Measurements from ENCODE around the gene CD300LG. TPM values are rescaled to one million over a fixed set of nuclear protein-coding genes. Genes with fewer than 3 reads are reported as not detected.

CD300LG gene
- total and polyA plus RNA-seq, 4 experiments from 2014 or later = not detected

DNA sequence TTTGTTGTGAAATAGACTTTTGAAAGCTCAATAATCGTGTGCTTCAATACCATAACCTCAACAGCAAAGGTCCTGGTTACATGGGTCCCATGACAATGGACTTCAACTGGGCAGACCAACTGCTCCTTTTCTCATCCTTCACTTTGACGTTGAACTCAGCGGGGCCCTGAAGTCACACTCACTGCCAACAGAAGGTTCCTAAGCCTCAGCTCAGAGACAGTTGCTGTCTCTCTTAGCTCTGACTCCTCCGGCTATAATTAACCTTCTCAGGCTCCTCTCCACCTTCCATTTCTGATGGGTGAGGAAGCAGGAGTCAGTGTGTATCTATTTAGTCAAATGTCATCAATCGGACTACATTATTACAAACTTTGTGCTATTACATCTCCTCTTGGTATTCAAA lies 37.9 kb upstream of the CD300LG start:
- intact Hi-C loops (cut with micrococcal nuclease) = no loop called here
- H3K27me3 ChIP-seq (ENCODE audit: insufficient read depth, low read length) = no peaks in the 10 kb centered on the region
- Mint-ChIP-seq H3K4me3 (no peak overlapping the region), H3K27me3 (peaks cover 5 to 9% of the 10 kb centered on the region in 2 donors), H3K4me1 (no peaks in the 10 kb centered on the region), H3K9me3 (no peaks in the 10 kb centered on the region), H3K36me3 (no peaks in the 10 kb centered on the region), H3K27ac (no peak overlapping the region)
- no peak overlapping the region for H3K4me3 ChIP-seq (ENCODE audit: low read length in 2 of 2)
- no peak overlapping the region for H3K27ac ChIP-seq (ENCODE audit: low read depth, low read length)
- no peaks in the 10 kb centered on the region for H3K9me3 ChIP-seq (ENCODE audit: control insufficient read depth in 1 of 2, low read length in 2 of 2)
- H3K36me3 ChIP-seq (ENCODE audit: insufficient read depth, low read length) = no peaks in the 10 kb centered on the region
- DNase-seq = no peak
- no peaks in the 10 kb centered on the region for H3K4me1 ChIP-seq (ENCODE audit: insufficient read depth, low read length)
- ChIA-PET POLR2A (ENCODE audit: partially characterized antibody) (no interaction called here), CTCF (ENCODE audit: partially characterized antibody) (interaction anchor here (1.2 kb wide), 1 partner anchor 9 kb away, joined by 3 read pairs; no protein-coding TSS in a partner anchor)

- CTCF ChIA-PET (ENCODE audit: partially characterized antibody) = no interaction called here
- H3K9me3 Mint-ChIP-seq = no peaks in the 10 kb centered on the region
- H3K36me3 ChIP-seq (ENCODE audit: insufficient read depth, low read length) = no peaks in the 10 kb centered on the region
Observed at GRCh38 chr17:43810226-43810715, 36.7 kb upstream of the CD300LG start.

GRCh38 chr17:43810823-43811222 lies 36.2 kb upstream of the CD300LG start:
- ChIA-PET CTCF (ENCODE audit: partially characterized antibody) (no interaction called here), POLR2A (ENCODE audit: partially characterized antibody) (no interaction called here)
- no peaks in the 10 kb centered on the region for H3K4me1 Mint-ChIP-seq
- intact Hi-C loops (cut with micrococcal nuclease) = no loop called here
- H3K36me3 ChIP-seq (ENCODE audit: insufficient read depth, low read length) = no peaks in the 10 kb centered on the region
- no peak for DNase-seq
- H3K4me3 Mint-ChIP-seq = no peak overlapping the region
- H3K9me3 ChIP-seq (ENCODE audit: control insufficient read depth in 1 of 2, low read length in 2 of 2) = no peaks in the 10 kb centered on the region
- H3K4me3 ChIP-seq (ENCODE audit: low read length in 2 of 2) = no peak overlapping the region
- no peak overlapping the region for H3K27ac ChIP-seq (ENCODE audit: low read depth, low read length)
- no peaks in the 10 kb centered on the region for H3K9me3 Mint-ChIP-seq
- H3K27ac Mint-ChIP-seq = no peak overlapping the region
- peaks cover 2% of the 10 kb centered on the region in 2 donors for H3K27me3 Mint-ChIP-seq
- H3K27me3 ChIP-seq (ENCODE audit: insufficient read depth, low read length) = no peaks in the 10 kb centered on the region
- H3K36me3 Mint-ChIP-seq = no peaks in the 10 kb centered on the region
- H3K4me1 ChIP-seq (ENCODE audit: insufficient read depth, low read length) = no peaks in the 10 kb centered on the region

More at GRCh38 chr17:43810226-43810715, 36.7 kb upstream of the CD300LG start:
- Histone ChIP-seq H3K4me3 (ENCODE audit: low read length in 2 of 2) (no peak overlapping the region), H3K9me3 (ENCODE audit: control insufficient read depth in 1 of 2, low read length in 2 of 2) (no peaks in the 10 kb centered on the region), H3K27ac (ENCODE audit: low read depth, low read length) (no peak overlapping the region), H3K27me3 (ENCODE audit: insufficient read depth, low read length) (no peaks in the 10 kb centered on the region), H3K4me1 (ENCODE audit: insufficient read depth, low read length) (no peaks in the 10 kb centered on the region)
- no peaks in the 10 kb centered on the region for H3K36me3 Mint-ChIP-seq
- H3K27ac Mint-ChIP-seq = no peak overlapping the region
- intact Hi-C loops (cut with micrococcal nuclease) = no loop called here
- H3K4me3 Mint-ChIP-seq = no peak overlapping the region
- H3K4me1 Mint-ChIP-seq = no peaks in the 10 kb centered on the region
- POLR2A ChIA-PET (ENCODE audit: partially characterized antibody) = no interaction called here
- no peak for DNase-seq
- H3K27me3 Mint-ChIP-seq = peaks cover 2 to 7% of the 10 kb centered on the region in 2 donors

GRCh38 chr17:43812396-43813265 lies 34.3 kb upstream of the CD300LG start:
- Mint-ChIP-seq H3K27ac (peak overlapping the region in 1 of 7 donors; percentile 51), H3K4me3 (no peak overlapping the region), H3K27me3 (peaks cover 0 to 2% of the 10 kb centered on the region in 2 donors), H3K4me1 (no peaks in the 10 kb centered on the region), H3K36me3 (no peaks in the 10 kb centered on the region), H3K9me3 (no peaks in the 10 kb centered on the region)
- Histone ChIP-seq H3K27ac (ENCODE audit: low read depth, low read length) (no peak overlapping the region), H3K27me3 (ENCODE audit: insufficient read depth, low read length) (no peaks in the 10 kb centered on the region), H3K36me3 (ENCODE audit: insufficient read depth, low read length) (no peaks in the 10 kb centered on the region), H3K4me1 (ENCODE audit: insufficient read depth, low read length) (no peaks in the 10 kb centered on the region), H3K9me3 (ENCODE audit: control insufficient read depth in 1 of 2, low read length in 2 of 2) (no peaks in the 10 kb centered on the region), H3K4me3 (ENCODE audit: low read length in 2 of 2) (no peak overlapping the region)
- POLR2A ChIA-PET (ENCODE audit: partially characterized antibody) = no interaction called here
- intact Hi-C loops (cut with micrococcal nuclease) = no loop called here
- DNase-seq = no peak
- CTCF ChIA-PET (ENCODE audit: partially characterized antibody) = no interaction called here

DNA sequence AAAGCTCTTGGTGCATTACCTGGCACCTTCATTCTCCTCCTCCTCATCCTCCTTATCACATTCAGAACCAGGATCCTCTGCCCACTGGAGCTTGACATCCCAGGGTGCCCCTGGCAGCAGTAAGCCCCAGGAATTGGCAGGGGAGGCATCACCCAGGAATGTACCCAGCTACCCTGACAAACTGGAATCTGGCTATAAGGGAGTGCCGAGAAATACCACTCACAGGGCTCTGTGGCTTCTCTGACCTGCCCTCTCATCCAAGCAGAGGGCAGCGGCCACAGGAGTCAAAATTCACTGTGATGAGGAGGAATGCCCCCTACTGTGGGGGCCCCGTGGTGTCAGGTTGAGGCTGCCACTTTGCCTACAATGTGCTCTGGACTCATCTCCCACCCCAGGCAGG lies 33.6 kb upstream of the CD300LG start:
- Histone ChIP-seq H3K27ac (ENCODE audit: low read depth, low read length) (no peak overlapping the region), H3K9me3 (ENCODE audit: control insufficient read depth in 1 of 2, low read length in 2 of 2) (no peaks in the 10 kb centered on the region), H3K4me3 (ENCODE audit: low read length in 2 of 2) (no peak overlapping the region), H3K36me3 (ENCODE audit: insufficient read depth, low read length) (no peaks in the 10 kb centered on the region), H3K27me3 (ENCODE audit: insufficient read depth, low read length) (no peaks in the 10 kb centered on the region), H3K4me1 (ENCODE audit: insufficient read depth, low read length) (no peaks in the 10 kb centered on the region)
- Mint-ChIP-seq H3K4me3 (no peak overlapping the region), H3K4me1 (no peaks in the 10 kb centered on the region), H3K9me3 (no peaks in the 10 kb centered on the region), H3K36me3 (no peaks in the 10 kb centered on the region), H3K27ac (no peak overlapping the region), H3K27me3 (peaks cover 0 to 2% of the 10 kb centered on the region in 2 donors)
- intact Hi-C loops (cut with micrococcal nuclease) = no loop called here
- ChIA-PET POLR2A (ENCODE audit: partially characterized antibody) (no interaction called here), CTCF (ENCODE audit: partially characterized antibody) (interaction anchor here (1.1 kb wide), 1 partner anchor 47 kb away, joined by 3 read pairs; no protein-coding TSS in a partner anchor)
- no peak for DNase-seq

DNA sequence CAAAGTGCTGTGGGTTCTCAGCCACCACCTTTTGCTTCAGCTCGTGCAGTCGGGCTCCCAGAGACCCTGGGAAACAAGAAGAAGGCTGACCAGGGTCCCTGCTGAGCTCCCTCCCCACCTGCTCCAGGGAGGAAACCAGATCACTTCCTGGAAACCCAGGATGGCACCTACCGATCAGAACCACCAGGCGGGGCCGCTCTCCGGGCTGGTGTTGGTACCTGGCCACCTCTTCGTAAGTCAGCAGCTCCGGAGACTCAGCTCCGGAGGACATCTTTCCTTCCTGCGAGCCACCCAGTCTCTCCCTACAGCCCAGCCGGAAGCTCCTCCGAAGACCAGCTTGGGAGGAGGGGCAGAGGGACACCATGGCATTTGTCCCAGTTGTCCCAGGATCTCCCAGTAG lies 33.0 kb upstream of the CD300LG start:
- no peaks in the 10 kb centered on the region for H3K36me3 ChIP-seq (ENCODE audit: insufficient read depth, low read length)
- Mint-ChIP-seq H3K27me3 (peaks cover 0 to 2% of the 10 kb centered on the region in 2 donors), H3K9me3 (no peaks in the 10 kb centered on the region), H3K4me3 (no peak overlapping the region), H3K27ac (no peak overlapping the region), H3K36me3 (no peaks in the 10 kb centered on the region), H3K4me1 (no peaks in the 10 kb centered on the region)
- no peak overlapping the region for H3K4me3 ChIP-seq (ENCODE audit: low read length in 2 of 2)
- ChIA-PET CTCF (ENCODE audit: partially characterized antibody) (interaction anchor here (1.1 kb wide), 1 partner anchor 47 kb away, joined by 3 read pairs; no protein-coding TSS in a partner anchor), POLR2A (ENCODE audit: partially characterized antibody) (no interaction called here)
- H3K9me3 ChIP-seq (ENCODE audit: control insufficient read depth in 1 of 2, low read length in 2 of 2) = no peaks in the 10 kb centered on the region
- no peaks in the 10 kb centered on the region for H3K4me1 ChIP-seq (ENCODE audit: insufficient read depth, low read length)
- no peak overlapping the region for H3K27ac ChIP-seq (ENCODE audit: low read depth, low read length)
- intact Hi-C loops (cut with micrococcal nuclease) = no loop called here
- DNase-seq = no peak
- H3K27me3 ChIP-seq (ENCODE audit: insufficient read depth, low read length) = no peaks in the 10 kb centered on the region

DNA sequence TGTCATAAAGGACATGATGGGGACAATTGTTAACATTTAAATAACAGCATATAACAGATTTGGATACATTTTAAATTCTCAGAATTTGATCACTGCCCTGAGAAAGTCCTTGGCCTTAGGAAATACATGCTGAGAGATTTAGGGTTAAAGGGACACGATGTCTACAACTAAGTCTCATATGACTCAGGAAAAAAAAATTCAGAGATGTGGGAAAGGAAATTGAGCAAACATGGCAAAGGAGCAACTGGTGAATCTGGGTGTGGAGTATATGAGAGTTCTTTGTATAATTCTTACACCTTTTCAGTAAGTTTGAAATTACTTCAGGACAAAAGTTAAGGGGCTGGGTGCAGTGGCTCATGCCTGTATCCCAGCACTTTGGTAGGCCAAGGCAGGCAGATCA lies 32.3 kb upstream of the CD300LG start:
- Histone ChIP-seq H3K4me1 (ENCODE audit: insufficient read depth, low read length) (no peaks in the 10 kb centered on the region), H3K27me3 (ENCODE audit: insufficient read depth, low read length) (no peaks in the 10 kb centered on the region), H3K4me3 (ENCODE audit: low read length in 2 of 2) (no peak overlapping the region), H3K9me3 (ENCODE audit: control insufficient read depth in 1 of 2, low read length in 2 of 2) (no peaks in the 10 kb centered on the region), H3K36me3 (ENCODE audit: insufficient read depth, low read length) (no peaks in the 10 kb centered on the region), H3K27ac (ENCODE audit: low read depth, low read length) (no peak overlapping the region)
- Mint-ChIP-seq H3K4me1 (no peaks in the 10 kb centered on the region), H3K36me3 (no peaks in the 10 kb centered on the region), H3K9me3 (no peaks in the 10 kb centered on the region), H3K27me3 (peaks cover 0 to 2% of the 10 kb centered on the region in 2 donors), H3K27ac (no peak overlapping the region), H3K4me3 (no peak overlapping the region)
- DNase-seq = no peak
- POLR2A ChIA-PET (ENCODE audit: partially characterized antibody) = no interaction called here
- intact Hi-C loops (cut with micrococcal nuclease) = no loop called here
- CTCF ChIA-PET (ENCODE audit: partially characterized antibody) = no interaction called here
